Activated CD8-positive, alpha-beta T cell treated with anti-CD3 and anti-CD28 coated beads for 36 hours (primary cell): ENCODE data around the gene VSTM5. TPM values are rescaled to one million over a fixed set of nuclear protein-coding genes. Genes with fewer than 3 reads are reported as not detected.

ENCODE experiments used
- ATAC-seq: fragments of 200-7000 bp; cut with Tn5 transposase; one replicate; pipeline ENCODE4 v1.10.0; 2021; ENCODE audit warnings: mild to moderate bottlenecking, moderate library complexity
- CTCF ChIA-PET: fragments of 350-600 bp; sonication (Branson Sonifier 250); formaldehyde crosslinking; loops from one replicate; lab custom pipeline; 2021; ENCODE audit warnings: antibody characterized with exemption; lab: Charles Lee
- POLR2A ChIA-PET: fragments of 350-600 bp; sonication (Branson Sonifier 250); formaldehyde crosslinking; loops from one replicate; lab custom pipeline; 2021; ENCODE audit warnings: antibody characterized with exemption; lab: Charles Lee
- DNase-seq: peaks from one replicate; pipeline ENCODE4 v3.0.0-alpha.2; 2020
- H3K27ac Mint-ChIP-seq: one replicate; pipeline ENCODE4 v1.8.0; 2021; ENCODE audit warnings: mild to moderate bottlenecking, mixed read lengths
- H3K27me3 Mint-ChIP-seq: one replicate; pipeline ENCODE4 v1.8.0; 2021; ENCODE audit warnings: mixed read lengths
- H3K36me3 Mint-ChIP-seq: one replicate; pipeline ENCODE4 v1.8.0; 2021; ENCODE audit warnings: low read depth, mixed read lengths
- H3K4me1 Mint-ChIP-seq: one replicate; pipeline ENCODE4 v1.8.0; 2021; ENCODE audit warnings: low read depth, mixed read lengths
- H3K4me3 Mint-ChIP-seq: one replicate; pipeline ENCODE4 v1.8.0; 2021; ENCODE audit warnings: mild to moderate bottlenecking, moderate library complexity, mixed read lengths
- H3K9me3 Mint-ChIP-seq: one replicate; pipeline ENCODE4 v1.8.0; 2021; ENCODE audit warnings: mixed read lengths
- intact Hi-C: fragments of 100-400 bp; cut with micrococcal nuclease; formaldehyde crosslinking; loops from one replicate; pipeline ENCODE4 v1.10.0; 2022
- total RNA-seq, 2 experiments: library from RNA; stranded (reverse); gene quantifications; one replicate each; pipeline ENCODE4 v1.2.3, GENCODE V29; 2021
- TF ChIP-seq, protein P1 (sequence below): fragments of 200-600 bp; IDR thresholded peaks from one replicate; pipeline ENCODE4 v1.8.0; 2022; ENCODE audit warnings: antibody characterized with exemption, mild to moderate bottlenecking

Gene VSTM5
- total RNA-seq, 2 experiments from 2014 or later = not detected

DNA sequence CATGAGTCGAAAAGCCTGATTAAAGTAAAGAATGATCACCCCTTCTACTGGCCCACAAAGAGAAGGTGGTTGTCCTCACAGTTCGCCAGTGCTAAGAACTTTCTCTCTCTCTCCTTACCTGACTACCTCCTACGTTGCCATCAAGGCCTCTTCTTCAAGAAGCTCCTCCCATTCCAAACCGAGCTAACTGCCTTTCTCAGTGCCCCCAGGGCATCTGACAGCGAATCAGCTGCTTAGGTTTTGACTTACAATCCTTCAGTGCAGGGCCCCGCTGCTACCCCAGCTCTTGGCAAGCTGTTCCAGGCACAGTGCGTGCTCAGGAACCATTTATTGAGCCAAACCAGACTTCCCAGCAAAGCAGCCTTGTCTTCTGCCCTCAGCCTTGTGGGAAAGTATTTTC lies 5.8 kb downstream of the VSTM5 start:
- H3K4me1 Mint-ChIP-seq = no peaks in the 10 kb centered on the region
- H3K9me3 Mint-ChIP-seq = no peaks in the 10 kb centered on the region
- CTCF ChIA-PET = no interaction called here
- H3K27ac Mint-ChIP-seq = no peak overlapping the region
- no peak overlapping the region for H3K4me3 Mint-ChIP-seq
- POLR2A ChIA-PET = no interaction called here
- no peak for DNase-seq
- no peak for ATAC-seq
- intact Hi-C loops = no loop called here
- TF ChIP-seq, protein P1, sequence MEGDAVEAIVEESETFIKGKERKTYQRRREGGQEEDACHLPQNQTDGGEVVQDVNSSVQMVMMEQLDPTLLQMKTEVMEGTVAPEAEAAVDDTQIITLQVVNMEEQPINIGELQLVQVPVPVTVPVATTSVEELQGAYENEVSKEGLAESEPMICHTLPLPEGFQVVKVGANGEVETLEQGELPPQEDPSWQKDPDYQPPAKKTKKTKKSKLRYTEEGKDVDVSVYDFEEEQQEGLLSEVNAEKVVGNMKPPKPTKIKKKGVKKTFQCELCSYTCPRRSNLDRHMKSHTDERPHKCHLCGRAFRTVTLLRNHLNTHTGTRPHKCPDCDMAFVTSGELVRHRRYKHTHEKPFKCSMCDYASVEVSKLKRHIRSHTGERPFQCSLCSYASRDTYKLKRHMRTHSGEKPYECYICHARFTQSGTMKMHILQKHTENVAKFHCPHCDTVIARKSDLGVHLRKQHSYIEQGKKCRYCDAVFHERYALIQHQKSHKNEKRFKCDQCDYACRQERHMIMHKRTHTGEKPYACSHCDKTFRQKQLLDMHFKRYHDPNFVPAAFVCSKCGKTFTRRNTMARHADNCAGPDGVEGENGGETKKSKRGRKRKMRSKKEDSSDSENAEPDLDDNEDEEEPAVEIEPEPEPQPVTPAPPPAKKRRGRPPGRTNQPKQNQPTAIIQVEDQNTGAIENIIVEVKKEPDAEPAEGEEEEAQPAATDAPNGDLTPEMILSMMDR = no peak
- peaks cover 6% of the 10 kb centered on the region for H3K27me3 Mint-ChIP-seq
- H3K36me3 Mint-ChIP-seq = no peaks in the 10 kb centered on the region

DNA sequence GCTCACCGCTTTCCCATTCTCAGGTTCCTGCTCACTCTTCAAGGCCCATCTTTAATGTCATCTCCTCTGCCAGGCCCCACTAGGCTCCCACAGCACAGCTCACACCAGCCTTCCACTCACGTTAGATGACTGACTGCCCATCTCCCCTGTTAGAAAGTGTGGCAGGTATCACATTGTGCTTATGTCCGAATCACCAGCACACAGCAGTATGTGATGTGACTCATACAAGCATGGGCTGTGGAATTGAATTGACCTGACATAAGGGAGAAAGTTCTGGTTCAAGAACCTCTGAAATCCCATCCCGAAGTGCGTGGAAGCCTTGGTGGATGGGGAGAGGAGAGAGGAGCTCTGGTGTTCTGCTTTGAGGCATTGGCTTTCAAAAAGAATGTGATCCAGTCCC lies 6.5 kb downstream of the VSTM5 start:
- no peak overlapping the region for H3K27ac Mint-ChIP-seq
- peaks cover 2% of the 10 kb centered on the region for H3K27me3 Mint-ChIP-seq
- no peak overlapping the region for H3K4me3 Mint-ChIP-seq
- TF ChIP-seq, protein P1 = no peak
- no peak for DNase-seq
- ATAC-seq = no peak
- H3K4me1 Mint-ChIP-seq = no peaks in the 10 kb centered on the region
- CTCF ChIA-PET = no interaction called here
- no peaks in the 10 kb centered on the region for H3K9me3 Mint-ChIP-seq
- intact Hi-C loops = no loop called here
- POLR2A ChIA-PET = no interaction called here
- no peaks in the 10 kb centered on the region for H3K36me3 Mint-ChIP-seq

DNA sequence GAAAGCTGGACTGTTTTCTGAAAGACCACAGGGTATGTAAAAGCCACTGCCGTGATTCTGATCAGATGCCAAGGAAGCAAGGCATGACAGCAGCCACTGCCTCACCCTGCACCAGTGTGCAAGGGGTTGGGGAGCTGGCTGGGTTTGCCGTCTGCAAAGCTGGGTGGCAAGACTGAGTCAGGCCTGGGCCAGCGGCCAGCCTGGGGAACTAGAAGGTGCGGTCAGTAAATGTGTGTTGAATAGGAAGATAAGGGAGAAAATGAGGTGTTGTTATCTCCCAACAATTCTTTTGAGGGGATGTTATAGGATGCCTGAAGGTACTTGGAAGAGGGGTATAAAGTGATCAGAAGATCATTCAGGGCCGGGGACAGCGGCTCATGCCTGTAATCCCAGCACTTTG lies 8.0 kb downstream of the VSTM5 start:
- ATAC-seq = no peak
- TF ChIP-seq, protein P1 = no peak
- ChIA-PET CTCF (no interaction called here), POLR2A (no interaction called here)
- intact Hi-C loops = no loop called here
- H3K27me3 Mint-ChIP-seq = peaks cover 2% of the 10 kb centered on the region
- H3K4me3 Mint-ChIP-seq = no peak overlapping the region
- no peaks in the 10 kb centered on the region for H3K36me3 Mint-ChIP-seq
- H3K9me3 Mint-ChIP-seq = no peaks in the 10 kb centered on the region
- no peak overlapping the region for H3K27ac Mint-ChIP-seq
- H3K4me1 Mint-ChIP-seq = no peaks in the 10 kb centered on the region
- DNase-seq = no peak

DNA sequence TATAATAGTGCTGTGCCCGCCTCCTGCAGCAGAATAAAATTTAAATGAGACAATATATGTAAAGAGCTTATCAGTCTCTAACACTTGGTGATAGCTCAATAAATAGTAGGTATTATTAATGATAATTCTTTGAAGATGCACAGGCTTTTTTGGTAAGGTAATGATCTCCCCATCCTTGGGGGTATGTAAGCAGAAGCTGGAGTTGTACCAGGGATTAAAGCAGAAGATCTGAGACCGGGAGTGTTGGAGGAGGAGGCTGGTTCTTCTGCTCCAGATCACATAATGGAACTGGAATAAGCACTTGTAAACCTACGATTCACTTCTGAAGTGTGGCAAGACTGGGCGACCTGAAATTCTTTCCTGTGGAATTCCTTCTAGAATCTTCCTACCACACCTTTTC lies 8.4 kb downstream of the VSTM5 start:
- Mint-ChIP-seq H3K27ac (no peak overlapping the region), H3K36me3 (no peaks in the 10 kb centered on the region), H3K4me1 (no peaks in the 10 kb centered on the region), H3K27me3 (peaks cover 2% of the 10 kb centered on the region), H3K4me3 (no peak overlapping the region), H3K9me3 (no peaks in the 10 kb centered on the region)
- ChIA-PET POLR2A (no interaction called here), CTCF (no interaction called here)
- ATAC-seq (no peak), DNase-seq (no peak)
- TF ChIP-seq, protein P1 = no peak
- intact Hi-C loops = no loop called here

DNA sequence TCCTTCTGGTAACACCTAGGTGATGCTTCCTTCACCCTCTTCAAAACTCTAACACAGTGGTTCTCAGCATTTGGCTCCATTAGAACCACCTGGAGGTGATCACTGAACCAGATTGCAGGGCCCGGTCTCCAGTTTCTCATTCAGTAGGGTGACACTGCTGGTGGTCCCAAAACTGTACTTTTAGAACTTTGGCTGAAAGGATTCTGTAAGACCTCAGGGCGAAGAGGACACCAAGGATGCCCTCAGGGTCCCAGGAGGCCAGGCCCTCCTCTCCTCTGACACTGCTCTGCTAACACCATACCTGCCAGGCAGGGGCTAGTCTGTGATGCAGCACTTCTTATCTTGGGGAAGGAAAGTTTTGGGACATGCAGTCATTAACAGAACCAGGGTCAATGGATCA lies 9.0 kb downstream of the VSTM5 start:
- Mint-ChIP-seq H3K27me3 (peaks cover 2% of the 10 kb centered on the region), H3K4me1 (no peaks in the 10 kb centered on the region), H3K27ac (no peak overlapping the region), H3K36me3 (no peaks in the 10 kb centered on the region), H3K9me3 (no peaks in the 10 kb centered on the region), H3K4me3 (no peak overlapping the region)
- intact Hi-C loops = no loop called here
- TF ChIP-seq, protein P1 = no peak
- POLR2A ChIA-PET = no interaction called here
- ATAC-seq (no peak), DNase-seq (no peak)
- CTCF ChIA-PET = no interaction called here
